NCI-H82 treated with DMSO at 0.1 percent for 48 hours (cell line): ENCODE measurements around the gene CFAP43.
"Not testable (repeated sequence)": the region's sequence is repeated elsewhere in the genome, so short reads cannot be mapped to it uniquely, and the experiment has no call there.

Source experiments
- DNase-seq: peaks from one replicate; lab custom pipeline; 2025; ENCODE audit not compliant: unreplicated experiment; lab: John Stamatoyannopoulos, UW

Gene CFAP43

DNA sequence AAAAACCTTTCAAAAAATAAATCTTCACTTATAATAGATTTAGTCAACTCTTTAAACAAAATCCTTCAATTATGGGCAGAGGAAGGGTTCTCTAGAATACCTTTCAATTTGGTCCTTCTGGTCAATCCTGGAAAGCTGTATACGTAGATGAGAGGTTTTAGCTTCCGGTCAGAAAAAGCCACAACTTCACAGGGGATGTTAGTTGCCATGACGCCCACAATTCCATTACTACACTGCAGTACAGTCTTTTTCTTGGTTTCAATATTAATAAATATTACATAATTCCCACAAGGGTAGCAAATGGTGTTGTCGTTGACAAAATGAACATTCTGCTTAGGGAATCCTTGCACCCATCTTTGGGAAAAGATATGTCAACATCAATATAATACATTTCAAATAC, 1.7 kb downstream of the CFAP43 start:
- no peak for DNase-seq

DNA sequence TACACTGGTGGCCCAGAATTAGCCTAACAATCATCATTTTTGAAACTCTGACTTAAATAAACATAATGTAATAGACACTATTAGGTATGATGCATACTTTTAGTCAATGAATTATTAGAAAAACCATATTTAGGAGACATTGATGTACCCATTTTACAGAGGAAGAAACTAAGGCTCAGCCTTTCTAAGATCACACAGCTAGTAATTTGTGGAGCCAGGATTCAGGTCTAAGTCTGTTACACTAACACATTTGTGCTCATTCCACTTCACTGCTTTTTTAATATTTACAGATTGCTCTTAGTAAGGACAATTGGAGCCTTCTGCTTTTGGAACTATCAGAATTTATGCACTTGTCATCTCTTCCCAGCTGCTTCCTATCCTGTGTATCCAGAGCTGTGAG, 8.9 kb downstream of the CFAP43 start:
- DNase-seq = no peak

DNA sequence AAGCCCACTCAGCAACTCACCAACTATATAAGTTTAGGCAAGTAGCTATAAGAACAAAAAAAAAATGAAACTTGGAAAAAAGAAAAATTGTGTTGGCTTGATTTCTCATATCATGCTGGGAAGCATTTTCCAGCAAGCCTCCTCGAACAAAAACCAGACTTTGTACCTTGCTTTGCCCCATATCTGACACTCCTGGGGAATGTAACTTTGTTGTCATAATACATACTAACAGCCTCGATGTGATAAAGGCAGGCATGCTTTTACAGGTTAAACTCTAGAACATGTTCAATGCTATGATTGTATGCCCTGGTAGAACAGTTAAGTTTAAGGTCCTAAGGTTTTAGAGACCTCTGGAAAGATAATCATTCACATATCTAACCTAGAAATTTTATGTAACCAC, 11.6 kb downstream of the CFAP43 start:
- DNase-seq = no peak

DNA sequence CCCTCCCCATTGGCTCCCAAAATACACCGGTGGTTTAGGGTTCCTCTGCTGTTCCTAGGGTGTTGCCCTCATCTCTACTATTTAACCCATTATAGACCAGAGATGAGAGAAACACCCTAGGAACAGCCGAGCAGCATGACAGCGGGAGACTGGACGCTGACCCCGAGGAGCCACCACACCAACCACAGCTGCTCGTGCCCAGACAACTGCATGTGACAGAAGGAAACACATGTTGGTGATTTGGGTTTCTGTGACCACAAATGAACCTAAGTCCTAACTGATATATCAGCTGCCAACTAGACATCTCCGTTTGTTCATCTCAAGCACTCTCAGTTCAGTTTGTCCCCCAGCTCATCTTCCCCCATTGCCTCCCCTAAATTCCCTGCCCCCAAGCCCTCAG, 13.4 kb downstream of the CFAP43 start:
- no peak for DNase-seq

DNA sequence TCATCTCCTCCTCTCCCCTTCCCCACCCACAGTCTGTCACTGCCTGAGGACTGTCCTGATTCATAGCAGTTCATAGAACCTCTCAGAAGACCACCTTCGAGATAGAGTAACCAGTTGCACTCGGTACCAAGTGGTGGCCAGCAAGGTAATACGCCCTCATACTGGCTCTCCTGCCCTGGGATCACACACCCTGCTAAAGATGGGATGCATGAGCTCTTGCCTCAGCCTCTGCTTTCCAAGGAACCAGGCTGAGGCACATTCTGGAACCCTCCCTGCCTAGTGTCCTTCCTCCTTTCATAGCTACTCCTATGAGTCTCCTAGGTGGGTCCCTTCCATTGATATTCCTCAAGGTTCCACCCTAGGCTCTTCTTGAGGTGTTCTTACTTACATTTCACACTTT, 15.5 kb downstream of the CFAP43 start:
- DNase-seq = no peak

DNA sequence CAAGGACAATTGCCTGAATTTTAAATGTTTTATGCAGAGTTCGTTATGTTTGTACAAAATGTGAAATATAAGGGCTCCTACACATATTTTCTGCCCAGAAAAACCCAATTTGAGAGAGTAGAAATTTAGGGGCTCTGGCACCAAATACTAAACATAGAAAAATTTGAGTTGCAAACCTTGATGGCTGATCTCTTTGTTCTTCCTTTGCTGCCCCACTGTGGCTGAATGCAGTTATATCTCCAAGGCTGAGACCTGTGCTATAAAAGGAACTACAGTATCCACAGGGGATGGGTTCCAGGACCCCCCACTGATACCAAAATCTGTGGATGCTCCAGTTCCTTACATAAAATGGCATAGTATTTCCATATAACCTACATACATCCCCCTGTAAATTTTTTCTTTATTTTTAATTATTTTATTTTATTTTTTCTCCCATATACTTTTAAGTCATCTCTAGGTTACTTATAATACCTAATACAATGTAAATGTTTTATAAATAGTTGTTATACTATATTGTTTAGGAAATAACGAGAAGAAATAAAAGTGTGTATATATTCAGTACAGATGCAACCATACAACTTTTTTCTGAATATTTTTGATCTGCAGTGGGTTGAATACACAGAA, 22.5 kb downstream of the CFAP43 start:
- peak; percentile 1 for DNase-seq

DNA sequence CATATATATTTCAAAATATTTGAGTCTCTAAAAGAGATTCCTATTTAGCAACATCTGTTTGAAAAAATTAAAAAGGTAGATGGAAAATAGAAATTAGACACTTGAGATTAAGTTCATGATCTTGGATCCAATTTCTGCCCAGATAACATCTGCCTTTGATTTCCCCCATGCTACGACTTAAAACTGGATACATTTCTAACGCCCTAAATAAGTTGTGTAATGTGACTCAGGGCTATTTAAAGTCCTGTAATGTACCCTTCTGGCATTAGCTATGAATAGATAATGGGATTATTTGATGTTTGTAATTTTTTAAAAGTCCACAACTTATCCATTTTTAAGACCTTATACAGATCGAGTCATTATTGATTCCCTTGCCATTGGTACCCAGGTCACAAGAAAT, 23.4 kb downstream of the CFAP43 start:
- no peak for DNase-seq

DNA sequence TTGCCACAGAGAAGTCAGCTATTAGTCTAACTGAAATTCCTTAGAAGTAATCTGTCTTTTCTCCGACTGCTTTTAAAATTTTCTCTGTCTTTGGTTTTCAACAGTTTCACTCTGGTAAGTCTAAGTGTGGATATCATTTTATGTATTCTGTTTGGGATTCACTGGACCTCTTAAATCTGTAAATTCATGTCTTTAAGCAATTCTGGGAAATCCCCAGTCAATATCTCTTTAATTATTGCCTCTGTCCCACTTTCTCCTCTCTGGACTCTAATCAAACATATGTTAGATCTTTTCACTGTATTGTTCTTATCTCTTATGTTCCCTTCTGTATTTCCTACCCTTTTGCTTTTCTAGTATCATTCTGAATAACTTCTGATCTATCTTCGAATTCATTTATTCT, 29.9 kb downstream of the CFAP43 start:
- no peak for DNase-seq

DNA sequence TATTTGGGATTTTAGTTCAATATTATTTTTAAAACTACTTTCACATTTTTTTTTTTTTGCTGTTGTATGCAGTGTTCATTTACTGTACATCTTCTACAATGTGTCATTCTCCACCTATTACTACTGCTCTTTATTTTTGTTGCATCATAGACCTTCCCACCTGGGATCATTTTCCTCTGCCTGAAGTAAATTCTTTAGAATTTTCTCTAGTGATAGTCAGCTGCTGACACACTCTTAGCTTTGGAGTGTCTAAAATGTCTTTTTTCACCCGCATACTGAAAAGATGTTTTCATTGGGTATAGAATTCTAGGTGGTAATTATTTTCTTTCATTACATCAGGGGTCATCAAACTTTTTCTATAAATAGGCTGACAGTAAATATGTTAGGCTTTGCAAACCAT, 30.5 kb downstream of the CFAP43 start:
- no peak for DNase-seq

DNA sequence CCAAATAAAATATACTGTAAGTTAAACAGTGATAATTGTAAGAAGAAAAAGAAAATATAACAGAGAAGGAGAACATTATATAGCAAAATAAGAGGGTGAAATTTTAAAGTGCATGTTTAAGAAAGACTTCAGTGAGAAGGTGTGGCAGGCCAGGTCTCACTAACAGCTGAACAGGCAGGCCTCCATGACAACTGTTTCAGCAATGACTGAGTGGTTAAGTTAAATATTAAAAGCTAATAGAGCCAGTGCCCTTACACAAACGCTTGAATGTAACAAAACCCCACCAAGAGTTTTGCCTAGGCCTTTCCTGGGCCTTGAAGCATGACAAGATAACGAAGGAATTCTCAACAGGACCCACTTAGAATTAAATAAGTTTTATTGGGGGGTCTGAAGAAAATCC, 32.6 kb downstream of the CFAP43 start:
- no peak for DNase-seq

DNA sequence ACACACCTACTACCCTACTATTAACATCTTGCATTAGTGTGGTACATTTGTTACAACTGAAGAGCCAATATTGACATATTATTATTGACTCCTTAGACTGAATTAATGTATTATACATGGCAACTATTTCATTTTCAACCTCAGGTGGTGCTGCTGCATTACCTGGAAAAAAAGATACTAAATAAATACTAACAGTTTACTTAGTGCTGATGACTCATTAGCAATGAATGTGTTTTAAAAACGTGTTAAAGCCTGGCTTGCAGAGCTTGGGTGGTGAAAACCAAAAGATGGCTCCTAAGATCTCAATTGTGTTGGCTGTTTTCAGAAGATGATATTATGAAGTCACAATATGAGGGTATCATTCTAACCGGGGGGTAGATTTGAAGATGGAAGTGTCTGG, 34.8 kb downstream of the CFAP43 start:
- DNase-seq = no peak

DNA sequence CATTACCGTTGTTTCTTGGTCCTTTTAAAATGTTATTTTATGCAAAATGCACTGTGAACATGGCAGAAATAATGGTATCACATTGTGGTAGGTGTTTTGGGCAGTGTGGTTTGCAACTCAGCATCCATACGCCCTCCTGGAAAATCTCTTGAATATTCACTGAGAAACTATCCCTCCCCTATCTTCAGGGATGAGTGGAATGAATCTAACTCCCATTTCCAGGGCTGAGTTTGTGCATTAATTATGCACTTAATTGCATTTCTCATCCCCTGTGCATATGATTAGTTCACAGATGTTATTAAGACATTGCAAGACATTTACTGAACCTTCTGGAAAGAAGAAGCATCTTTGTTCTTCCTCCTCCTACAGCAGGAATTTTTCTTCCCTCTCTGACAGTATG, 36.5 kb downstream of the CFAP43 start:
- no peak for DNase-seq

DNA sequence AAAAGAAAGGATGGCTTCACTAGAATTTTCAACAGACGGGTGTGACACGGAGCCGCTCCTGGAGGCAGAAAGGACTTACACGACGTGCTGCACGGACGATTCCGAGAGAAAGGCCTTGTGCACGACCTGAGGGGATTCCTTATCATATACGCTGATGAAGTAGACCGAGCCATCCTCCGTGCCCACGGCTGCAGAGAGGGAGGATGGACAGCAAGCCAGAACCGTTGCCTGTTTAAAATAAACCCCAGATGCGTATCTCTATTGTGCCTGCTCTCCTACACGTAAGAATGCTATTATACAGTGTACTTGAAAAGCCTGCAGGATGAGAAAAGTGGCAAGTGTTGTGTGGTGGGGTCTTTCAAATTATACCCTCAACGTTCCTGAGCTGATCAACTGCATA, 38.4 kb downstream of the CFAP43 start:
- no peak for DNase-seq

DNA sequence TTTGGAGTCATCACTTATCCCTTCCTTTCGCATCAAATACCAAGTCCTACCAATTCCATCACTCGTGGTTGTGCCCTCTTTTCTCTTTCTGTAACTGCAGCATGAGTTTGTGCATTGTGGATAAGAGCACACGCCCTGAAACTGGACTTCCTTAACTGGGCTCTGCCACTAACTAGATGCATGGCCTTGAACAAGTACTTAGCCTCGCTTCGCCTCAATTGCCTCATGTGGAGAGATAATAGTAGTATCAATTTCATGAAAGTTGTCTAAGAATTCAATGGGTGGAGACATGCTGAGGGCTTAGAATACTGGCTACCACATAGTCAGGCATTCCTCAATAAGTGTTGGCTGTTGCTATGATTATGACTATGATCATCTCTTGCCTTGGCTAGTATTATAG, 41.5 kb downstream of the CFAP43 start:
- DNase-seq = no peak

DNA sequence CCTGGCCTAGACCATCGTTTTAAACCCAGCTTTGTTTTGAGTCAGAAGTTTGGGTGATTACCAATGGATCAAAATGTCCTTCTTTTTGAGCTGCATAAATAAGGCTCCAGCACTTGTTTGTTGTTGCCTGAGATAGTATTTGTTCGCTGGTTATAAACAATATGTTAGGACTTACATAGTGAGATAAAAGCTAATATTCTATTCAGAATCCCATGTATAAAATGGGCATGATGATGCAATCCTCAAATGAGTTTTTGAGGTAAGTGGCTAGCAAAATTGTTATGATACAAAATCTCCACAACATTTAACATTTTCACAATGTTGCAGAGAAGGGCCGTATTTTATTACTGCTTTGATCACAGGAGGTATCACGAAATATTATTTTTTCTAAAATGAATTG, 48.5 kb downstream of the CFAP43 start:
- no peak for DNase-seq

DNA sequence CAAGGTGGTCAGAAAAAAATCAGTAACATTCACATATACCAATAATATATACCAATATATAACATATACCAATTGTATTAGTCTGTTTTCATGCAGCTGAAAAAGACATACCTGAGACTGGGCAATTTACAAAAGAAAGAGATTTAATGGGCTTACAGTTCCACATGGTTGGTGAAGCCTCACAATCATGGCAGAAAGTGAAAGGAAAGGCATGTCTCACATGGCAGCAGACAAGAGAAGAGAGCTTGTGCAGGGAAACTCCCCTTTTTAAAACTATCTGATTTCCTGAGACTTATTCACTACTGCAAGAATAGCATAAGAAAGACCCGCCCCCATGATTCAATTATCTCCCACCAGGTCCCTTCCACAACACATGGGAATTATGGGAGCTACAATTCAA, 58.0 kb downstream of the CFAP43 start:
- not testable (repeated sequence) for DNase-seq

DNA sequence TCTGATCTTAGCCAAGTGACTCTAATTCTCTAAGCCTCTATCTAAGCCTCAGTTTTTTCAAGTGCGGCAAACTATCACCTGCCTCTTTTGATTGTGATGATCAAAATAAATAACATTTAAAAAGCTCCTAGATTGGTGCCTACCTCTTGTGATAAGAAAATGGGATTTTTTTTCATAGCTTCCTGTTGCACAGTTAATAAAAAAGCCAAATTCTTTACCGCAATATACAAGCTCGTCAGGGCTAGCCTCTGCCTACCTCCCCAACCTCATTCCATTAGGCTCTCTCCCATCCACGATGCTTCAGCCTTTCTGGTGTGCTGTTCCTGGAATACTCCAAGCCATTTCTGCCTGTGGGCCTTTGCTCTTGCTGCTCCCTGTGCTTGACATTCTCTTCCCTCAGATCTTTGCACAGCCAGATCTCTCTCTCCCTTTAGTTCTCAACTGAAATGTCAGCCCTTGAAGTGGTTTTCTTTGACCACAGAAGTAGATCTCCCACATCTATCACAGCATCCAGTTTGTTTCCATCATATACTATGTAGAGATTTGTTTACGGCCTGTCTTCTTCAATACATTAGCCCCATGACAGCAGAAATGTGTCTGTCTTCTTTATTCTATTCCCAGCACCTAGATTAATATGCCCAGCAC, 61.4 kb downstream of the CFAP43 start:
- no peak for DNase-seq

DNA sequence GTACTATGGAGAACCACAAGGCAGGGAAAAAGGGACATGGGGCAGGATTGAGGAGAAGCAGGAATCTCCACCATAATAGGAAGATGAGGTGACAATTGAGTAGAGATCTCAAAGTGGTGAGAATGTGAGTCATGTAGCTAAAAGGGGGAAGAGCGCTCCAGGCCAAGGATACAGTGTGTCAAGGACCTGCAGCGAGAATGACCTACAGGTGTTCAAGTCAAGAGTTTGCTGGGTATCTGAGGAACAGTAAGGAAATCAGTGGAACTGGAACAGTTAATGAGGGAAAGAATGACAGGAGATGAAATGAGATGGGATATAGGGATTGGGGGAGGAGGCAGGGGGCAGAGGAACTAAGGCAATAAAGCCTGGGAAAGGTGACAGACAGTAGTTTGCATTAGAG, 76.6 kb downstream of the CFAP43 start:
- DNase-seq = no peak

DNA sequence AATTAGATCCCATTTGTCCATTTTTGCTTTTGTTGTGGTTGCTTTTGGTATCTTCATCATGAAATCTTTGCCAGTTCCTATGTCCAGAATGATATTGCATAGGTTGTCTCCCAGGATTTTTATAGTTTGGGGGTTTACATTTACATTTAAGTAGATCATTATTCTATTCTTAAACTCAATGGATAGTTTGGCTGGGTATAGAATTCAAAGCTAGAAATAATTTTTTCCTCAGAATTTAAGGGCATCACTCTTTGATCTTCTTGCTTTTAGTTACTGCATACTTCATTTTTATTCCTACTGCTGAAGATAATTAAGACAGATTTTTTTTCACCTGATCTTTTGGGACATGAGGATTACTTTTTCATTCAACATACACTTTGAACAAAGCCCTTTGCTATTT, 80.4 kb downstream of the CFAP43 start:
- DNase-seq = no peak

DNA sequence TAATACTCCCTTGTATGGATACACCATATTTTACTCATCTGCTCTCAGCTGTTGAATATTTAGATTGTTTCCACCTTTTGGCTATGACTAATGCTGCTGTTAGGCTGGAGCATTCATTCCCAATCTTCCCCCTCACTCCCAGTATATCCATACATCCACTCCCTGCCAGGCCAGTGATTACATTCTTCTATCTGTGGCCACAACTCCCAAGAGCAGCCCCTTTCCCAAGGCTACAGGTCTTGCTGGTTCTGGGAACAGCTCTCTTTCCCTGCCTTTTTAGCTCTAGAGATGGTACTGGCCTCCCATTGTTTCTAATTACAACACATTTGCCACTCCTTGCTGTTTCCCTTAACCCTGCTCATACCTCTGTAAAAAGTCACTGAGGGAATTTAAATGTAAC, 82.0 kb downstream of the CFAP43 start:
- DNase-seq = no peak

DNA sequence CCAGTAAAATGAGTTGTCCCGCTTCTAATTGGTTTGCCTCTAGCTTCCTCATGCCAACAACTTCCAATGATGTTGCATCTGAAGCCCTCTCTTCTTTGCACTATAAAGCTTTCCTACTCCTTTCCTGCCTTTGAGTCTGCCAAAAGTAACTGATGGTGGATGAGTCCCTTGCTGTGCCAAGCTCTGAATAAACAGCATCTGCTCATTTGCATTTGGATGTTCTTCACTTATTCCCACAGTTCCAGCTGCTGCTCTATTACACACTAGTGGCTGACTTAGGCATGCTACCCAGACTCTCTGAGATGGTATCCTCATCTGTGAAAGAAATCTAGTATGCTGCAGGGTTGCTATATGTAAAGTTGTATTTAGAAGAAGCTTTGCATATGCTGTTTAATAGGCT, 85.3 kb downstream of the CFAP43 start:
- no peak for DNase-seq

DNA sequence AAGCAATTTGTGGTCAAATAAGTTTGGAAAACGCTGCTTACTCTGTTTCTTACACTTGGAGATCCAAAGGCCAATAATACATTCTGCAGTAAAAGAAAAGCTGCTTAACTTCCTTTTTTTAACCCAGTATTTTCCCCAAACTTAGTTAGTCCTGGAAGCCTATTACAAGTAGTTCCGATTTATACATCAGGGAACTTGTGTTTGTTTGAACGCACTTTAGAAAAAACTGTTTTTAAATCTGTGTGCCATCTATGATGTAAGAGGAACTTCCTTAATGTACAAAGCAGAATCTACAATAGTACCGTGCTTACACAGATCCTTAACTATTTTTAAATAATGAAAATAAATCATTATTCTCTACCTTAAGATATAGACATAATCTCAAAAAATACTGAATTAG, 87.2 kb downstream of the CFAP43 start:
- DNase-seq = no peak

DNA sequence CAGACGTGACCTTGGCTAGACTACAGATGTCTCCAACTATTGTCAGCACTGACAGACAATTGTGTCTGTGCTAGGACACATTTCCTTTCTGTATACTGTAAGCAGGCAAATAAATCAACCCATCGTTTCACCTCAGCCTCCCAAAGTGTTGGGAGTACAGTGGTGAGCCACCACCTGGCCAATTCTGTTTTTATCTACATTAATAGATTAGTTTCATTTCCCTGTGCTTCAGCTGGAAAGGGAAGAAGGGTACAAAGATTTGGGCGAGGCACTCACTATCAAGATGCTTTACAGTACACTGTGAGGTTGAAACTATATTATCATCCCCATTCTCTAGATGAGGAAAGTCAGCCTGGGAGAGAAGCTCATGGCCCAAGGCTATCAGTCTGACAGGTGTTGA, 88.3 kb downstream of the CFAP43 start:
- no peak for DNase-seq
